Ascending aorta (tissue), 2 donors: ENCODE data around the gene FBXL17. TPM values are rescaled to one million over a fixed set of nuclear protein-coding genes. Genes with fewer than 3 reads are reported as not detected.

Source experiments
- DNase-seq, 2 donors: peaks; one replicate each; pipeline ENCODE4 v3.0.0-alpha.2; 2019; ENCODE audit warnings: low spot score in 2 of 2
- H3K27ac ChIP-seq, 2 donors: fragments of 200-600 bp; sonication (generic); one replicate each; pipeline ENCODE4 v1.5.1; 2016 to 2017; ENCODE audit warnings: mild to moderate bottlenecking in 1 of 2
- H3K27me3 ChIP-seq: fragments of 200-600 bp; sonication (generic); one replicate; pipeline ENCODE4 v1.5.1; 2017
- H3K36me3 ChIP-seq, 2 donors: fragments of 200-600 bp; sonication (generic); one replicate each; pipeline ENCODE4 v1.5.1; 2016
- H3K4me1 ChIP-seq, 2 donors: fragments of 200-600 bp; sonication (generic); one replicate each; pipeline ENCODE4 v1.5.1; 2016 to 2017; ENCODE audit warnings: mild to moderate bottlenecking in 1 of 2
- H3K4me3 ChIP-seq, 2 donors: fragments of 200-600 bp; sonication (generic); one replicate each; pipeline ENCODE4 v1.5.1; 2016 to 2017; ENCODE audit warnings: mild to moderate bottlenecking in 1 of 2
- H3K9me3 ChIP-seq, 2 donors: fragments of 200-600 bp; sonication (generic); one replicate each; pipeline ENCODE4 v1.5.1; 2016
- intact Hi-C: fragments of 100-400 bp; cut with DNase I; formaldehyde crosslinking; loops from one replicate; pipeline ENCODE4 v1.15.1; 2023
- total RNA-seq: library from RNA; depleted of rRNA; stranded (reverse); fragments of >200 nt; gene quantifications from one replicate; pipeline ENCODE4 v1.1.0, GENCODE V29; 2016
- TF ChIP-seq, protein P1 (sequence below), 3 experiments: fragments of 200-600 bp in 2 of 3; fragments of 450-650 bp in 1 of 3; sonication (generic) in 2 of 3; IDR thresholded peaks; one replicate each; pipeline ENCODE4 v1.5.1; 2016 to 2019; ENCODE audit warnings: antibody characterized with exemption in 3 of 3, mild to moderate bottlenecking in 1 of 3, moderate library complexity in 1 of 3

The FBXL17 gene
- total RNA-seq, 1 donor from 2014 or later = 13.6 TPM

- TF ChIP-seq, protein P1, sequence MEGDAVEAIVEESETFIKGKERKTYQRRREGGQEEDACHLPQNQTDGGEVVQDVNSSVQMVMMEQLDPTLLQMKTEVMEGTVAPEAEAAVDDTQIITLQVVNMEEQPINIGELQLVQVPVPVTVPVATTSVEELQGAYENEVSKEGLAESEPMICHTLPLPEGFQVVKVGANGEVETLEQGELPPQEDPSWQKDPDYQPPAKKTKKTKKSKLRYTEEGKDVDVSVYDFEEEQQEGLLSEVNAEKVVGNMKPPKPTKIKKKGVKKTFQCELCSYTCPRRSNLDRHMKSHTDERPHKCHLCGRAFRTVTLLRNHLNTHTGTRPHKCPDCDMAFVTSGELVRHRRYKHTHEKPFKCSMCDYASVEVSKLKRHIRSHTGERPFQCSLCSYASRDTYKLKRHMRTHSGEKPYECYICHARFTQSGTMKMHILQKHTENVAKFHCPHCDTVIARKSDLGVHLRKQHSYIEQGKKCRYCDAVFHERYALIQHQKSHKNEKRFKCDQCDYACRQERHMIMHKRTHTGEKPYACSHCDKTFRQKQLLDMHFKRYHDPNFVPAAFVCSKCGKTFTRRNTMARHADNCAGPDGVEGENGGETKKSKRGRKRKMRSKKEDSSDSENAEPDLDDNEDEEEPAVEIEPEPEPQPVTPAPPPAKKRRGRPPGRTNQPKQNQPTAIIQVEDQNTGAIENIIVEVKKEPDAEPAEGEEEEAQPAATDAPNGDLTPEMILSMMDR (IDR thresholded peaks at IDR 0.05) = no peak
- intact Hi-C loops = no loop called here
- no peak for DNase-seq
- H3K36me3 ChIP-seq = no peaks in the 10 kb centered on the region
- no peaks in the 10 kb centered on the region for H3K4me1 ChIP-seq
- no peak overlapping the region for H3K4me3 ChIP-seq
- H3K9me3 ChIP-seq = no peaks in the 10 kb centered on the region
- no peaks in the 10 kb centered on the region for H3K27me3 ChIP-seq
- H3K27ac ChIP-seq = no peak overlapping the region
Measured at GRCh38 chr5:107933326-107933725, 448.6 kb downstream of the FBXL17 start.

- Histone ChIP-seq H3K9me3 (no peaks in the 10 kb centered on the region), H3K27me3 (no peaks in the 10 kb centered on the region), H3K36me3 (no peaks in the 10 kb centered on the region), H3K27ac (no peak overlapping the region), H3K4me1 (no peaks in the 10 kb centered on the region), H3K4me3 (no peak overlapping the region)
- TF ChIP-seq, protein P1 (IDR thresholded peaks at IDR 0.05) = no peak
- intact Hi-C loops = no loop called here
- DNase-seq = no peak
Measured at GRCh38 chr5:107930891-107931290, 451.0 kb downstream of the FBXL17 start.

DNA sequence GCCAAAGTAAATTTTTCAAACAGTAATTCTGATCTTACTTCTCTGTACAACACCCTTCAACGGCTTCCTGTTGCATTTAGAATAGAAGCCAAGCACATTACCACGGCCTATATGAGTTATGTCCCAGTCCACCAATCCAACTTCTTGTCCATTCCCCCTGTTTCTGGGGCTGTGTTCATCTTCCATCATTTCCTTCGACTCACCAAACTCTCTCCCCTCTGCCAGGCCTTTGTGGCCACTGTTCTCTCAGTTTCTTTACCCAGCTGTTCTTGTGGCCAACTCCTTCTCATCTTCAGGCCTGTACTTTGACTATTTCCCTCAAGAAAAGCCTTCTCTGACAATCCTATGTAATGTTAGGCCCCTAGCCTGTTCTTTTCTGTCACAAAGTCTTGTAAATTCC is 451.8 kb downstream of the FBXL17 start:
- H3K27me3 ChIP-seq = no peaks in the 10 kb centered on the region
- no peaks in the 10 kb centered on the region for H3K9me3 ChIP-seq
- H3K4me1 ChIP-seq = no peaks in the 10 kb centered on the region
- H3K27ac ChIP-seq = no peak overlapping the region
- no peak for DNase-seq
- H3K36me3 ChIP-seq = no peaks in the 10 kb centered on the region
- intact Hi-C loops = no loop called here
- no peak overlapping the region for H3K4me3 ChIP-seq
- TF ChIP-seq, protein P1 (IDR thresholded peaks at IDR 0.05) = no peak

DNA sequence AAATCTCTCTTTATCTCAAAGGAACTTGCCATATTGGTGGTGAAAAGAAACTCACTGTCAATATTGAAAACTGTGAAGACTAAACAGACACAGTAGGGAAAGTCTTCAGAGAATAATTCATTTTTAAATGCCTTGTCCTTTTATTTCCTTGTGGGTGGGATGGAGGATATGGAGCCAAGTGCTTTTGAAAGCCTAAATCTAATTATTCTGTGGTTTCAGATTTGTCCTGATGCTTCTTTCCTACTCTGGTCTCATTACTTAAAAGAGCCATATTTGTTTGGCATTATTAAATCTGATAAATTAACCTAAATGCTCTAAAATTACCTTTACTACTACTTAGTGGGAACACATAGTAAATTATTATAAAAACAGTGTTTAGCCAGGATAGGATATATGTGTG is 452.8 kb downstream of the FBXL17 start:
- no peaks in the 10 kb centered on the region for H3K27me3 ChIP-seq
- no peaks in the 10 kb centered on the region for H3K4me1 ChIP-seq
- TF ChIP-seq, protein P1 (IDR thresholded peaks at IDR 0.05) = no peak
- no peak overlapping the region for H3K4me3 ChIP-seq
- intact Hi-C loops = no loop called here
- no peak overlapping the region for H3K27ac ChIP-seq
- no peak for DNase-seq
- no peaks in the 10 kb centered on the region for H3K36me3 ChIP-seq
- no peaks in the 10 kb centered on the region for H3K9me3 ChIP-seq

DNA sequence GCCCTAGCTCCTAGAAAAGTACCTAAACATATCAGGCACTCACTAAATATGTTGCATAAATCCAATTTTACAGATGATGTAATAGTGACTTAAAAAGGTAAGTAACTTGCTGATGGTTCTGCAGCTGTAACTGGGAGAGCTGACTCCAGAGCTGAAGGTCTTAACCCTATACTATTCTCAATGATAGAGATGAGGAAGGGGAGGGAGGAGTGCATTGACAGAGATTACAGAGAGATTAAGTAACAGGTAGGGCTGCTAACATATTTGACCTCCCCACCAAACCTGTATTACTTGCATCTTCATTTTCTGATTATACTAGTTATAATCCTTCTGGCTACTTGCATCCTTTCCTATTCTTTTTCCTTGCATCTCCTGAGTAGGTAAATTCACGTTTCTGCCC is 455.8 kb downstream of the FBXL17 start:
- Histone ChIP-seq H3K27me3 (no peaks in the 10 kb centered on the region), H3K4me1 (no peaks in the 10 kb centered on the region), H3K27ac (no peak overlapping the region), H3K36me3 (no peaks in the 10 kb centered on the region), H3K4me3 (no peak overlapping the region), H3K9me3 (no peaks in the 10 kb centered on the region)
- DNase-seq = no peak
- intact Hi-C loops = no loop called here
- TF ChIP-seq, protein P1 (IDR thresholded peaks at IDR 0.05) = no peak

- TF ChIP-seq, protein P1 (IDR thresholded peaks at IDR 0.05) = no peak
- H3K36me3 ChIP-seq = no peaks in the 10 kb centered on the region
- no peaks in the 10 kb centered on the region for H3K4me1 ChIP-seq
- H3K9me3 ChIP-seq = no peaks in the 10 kb centered on the region
- H3K27me3 ChIP-seq = no peaks in the 10 kb centered on the region
- intact Hi-C loops = no loop called here
- no peak overlapping the region for H3K27ac ChIP-seq
- H3K4me3 ChIP-seq = no peak overlapping the region
- DNase-seq = no peak
Measured at GRCh38 chr5:107925200-107925599, 456.7 kb downstream of the FBXL17 start.
